Measurements from ENCODE around the gene CHST12. TPM values are rescaled to one million over a fixed set of nuclear protein-coding genes. Genes with fewer than 3 reads are reported as not detected.

Gene CHST12
- total RNA-seq, 1 experiment from 2014 or later: 18.3 TPM

GRCh38 chr7:2438186-2438585, 34.8 kb downstream of the CHST12 start:
- CTCF ChIA-PET: interaction anchor here (1.5 to 1.6 kb wide), 2 partner anchors 13 to 31 kb away, joined by 4 to 5 read pairs; no protein-coding TSS in a partner anchor
- Mint-ChIP-seq H3K9me3 (peaks cover 3% of the 10 kb centered on the region; the same call in 1 of the 2 replicates), H3K27ac (0 out of 2 replicates have a peak overlapping the region, but pooled peaks have one; percentile 39), H3K4me3 (no peak overlapping the region), H3K36me3 (peaks cover 7% of the 10 kb centered on the region), H3K4me1 (no peaks in the 10 kb centered on the region), H3K27me3 (ENCODE audit: low read depth) (no peaks in the 10 kb centered on the region)
- no peak for ATAC-seq
- DNase-seq (ENCODE audit: low spot score): no peak
- TF ChIP-seq SMAD4 (CRISPR knock-in tag; IDR thresholded peaks at IDR 0.05) (no peak), ZBTB43 (CRISPR knock-in tag; IDR thresholded peaks at IDR 0.05) (no peak), FOXP4 (CRISPR knock-in tag; IDR thresholded peaks at IDR 0.05) (no peak), HMGA2 (CRISPR knock-in tag; IDR thresholded peaks at IDR 0.05) (no peak), ZNF121 (CRISPR knock-in tag; IDR thresholded peaks at IDR 0.05) (no peak), RORB (CRISPR knock-in tag; IDR thresholded peaks at IDR 0.05) (no peak), PREB (CRISPR knock-in tag; IDR thresholded peaks at IDR 0.05; ENCODE audit: borderline replicate concordance) (no peak), STAT6 (CRISPR knock-in tag; conservative IDR thresholded peaks at IDR 0.05; ENCODE audit: low read depth) (no peak), NFE2L1 (CRISPR knock-in tag; IDR thresholded peaks at IDR 0.05) (no peak), CREB1 (CRISPR knock-in tag; IDR thresholded peaks at IDR 0.05) (no peak), ARID4B (CRISPR knock-in tag; IDR thresholded peaks at IDR 0.05; ENCODE audit: borderline replicate concordance) (no peak), MYBL2 (CRISPR knock-in tag; IDR thresholded peaks at IDR 0.05) (no peak), SP1 (CRISPR knock-in tag; conservative IDR thresholded peaks at IDR 0.05) (no peak), ZNF263 (CRISPR knock-in tag; IDR thresholded peaks at IDR 0.05; ENCODE audit: low read depth) (no peak), KAT7 (CRISPR knock-in tag; IDR thresholded peaks at IDR 0.05; ENCODE audit: borderline replicate concordance) (no peak)
- POLR2A ChIA-PET: interaction anchor here (0.6 kb wide), 1 partner anchor 27 kb away, joined by 3 read pairs; no protein-coding TSS in a partner anchor

All from WTC11 (cell line).